Measurements from ENCODE around the gene FBLN1. TPM values are rescaled to one million over a fixed set of nuclear protein-coding genes. Genes with fewer than 3 reads are reported as not detected.
A peak's percentile ranks its signal among the peaks of the same experiment; 100 is the strongest.
"Not testable (repeated sequence)": the region's sequence is repeated elsewhere in the genome, so short reads cannot be mapped to it uniquely, and the experiment has no call there.

Gene FBLN1
- total RNA-seq, 2 experiments from 2014 or later, result 0.42 TPM; not detected in 1

GRCh38 chr22:45608763-45609180, 106.1 kb downstream of the FBLN1 start:
- no peak overlapping the region for H3K4me3 Mint-ChIP-seq
- H3K27me3 Mint-ChIP-seq, result peaks cover 14% of the 10 kb centered on the region
- peak overlapping the region; percentile 78 for H3K27ac Mint-ChIP-seq
- H3K36me3 Mint-ChIP-seq, result no peaks in the 10 kb centered on the region
- CTCF ChIA-PET, result no interaction called here
- H3K4me1 Mint-ChIP-seq, result peaks cover 31% of the 10 kb centered on the region
- H3K9me3 Mint-ChIP-seq (ENCODE audit: low read depth), result no peaks in the 10 kb centered on the region
- DNase-seq (peak; percentile 69), ATAC-seq (peak; percentile 79)

GRCh38 chr22:45612451-45612901, 109.8 kb downstream of the FBLN1 start:
- ATAC-seq (peak; percentile 79), DNase-seq (peak; percentile 81)
- H3K4me1 Mint-ChIP-seq, result peaks cover 31% of the 10 kb centered on the region
- no peaks in the 10 kb centered on the region for H3K9me3 Mint-ChIP-seq (ENCODE audit: low read depth)
- H3K4me3 Mint-ChIP-seq, result peak overlapping the region; percentile 50
- CTCF ChIA-PET, result interaction anchor here (1.0 to 1.5 kb wide), 2 partner anchors 10 to 32 kb away, joined by 3 to 4 read pairs; no protein-coding TSS in a partner anchor
- H3K27ac Mint-ChIP-seq, result peak overlapping the region; percentile 85
- H3K36me3 Mint-ChIP-seq, result no peaks in the 10 kb centered on the region
- peaks cover 6% of the 10 kb centered on the region for H3K27me3 Mint-ChIP-seq

- no peak for ATAC-seq
- no peak for DNase-seq
- no peaks in the 10 kb centered on the region for H3K36me3 Mint-ChIP-seq
- peaks cover 6% of the 10 kb centered on the region for H3K27me3 Mint-ChIP-seq
- H3K9me3 Mint-ChIP-seq (ENCODE audit: low read depth), result no peaks in the 10 kb centered on the region
- peak overlapping the region; percentile 85 for H3K27ac Mint-ChIP-seq
- H3K4me1 Mint-ChIP-seq, result peaks cover 31% of the 10 kb centered on the region
- CTCF ChIA-PET, result interaction anchor here (1.0 to 1.5 kb wide), 2 partner anchors 10 to 32 kb away, joined by 3 to 4 read pairs; no protein-coding TSS in a partner anchor
- peak overlapping the region; percentile 50 for H3K4me3 Mint-ChIP-seq
These were observed 110.3 kb downstream of the FBLN1 start for GRCh38 chr22:45612940-45613339.

GRCh38 chr22:45615364-45615763, 112.7 kb downstream of the FBLN1 start:
- Mint-ChIP-seq H3K27ac (no peak overlapping the region), H3K27me3 (peaks cover 3% of the 10 kb centered on the region), H3K4me1 (peaks cover 22% of the 10 kb centered on the region), H3K36me3 (no peaks in the 10 kb centered on the region), H3K9me3 (ENCODE audit: low read depth) (no peaks in the 10 kb centered on the region), H3K4me3 (no peak overlapping the region)
- CTCF ChIA-PET, result interaction anchor here (2.0 kb wide), 1 partner anchor 37 kb away, joined by 7 read pairs; no protein-coding TSS in a partner anchor
- DNase-seq, result no peak
- no peak for ATAC-seq

GRCh38 chr22:45616432-45616831, 113.7 kb downstream of the FBLN1 start:
- Mint-ChIP-seq H3K27ac (no peak overlapping the region), H3K9me3 (ENCODE audit: low read depth) (no peaks in the 10 kb centered on the region), H3K4me1 (peaks cover 22% of the 10 kb centered on the region), H3K27me3 (peaks cover 10% of the 10 kb centered on the region), H3K4me3 (no peak overlapping the region), H3K36me3 (peaks cover 1% of the 10 kb centered on the region)
- no peak for DNase-seq
- CTCF ChIA-PET, result interaction anchor here (2.0 kb wide), 1 partner anchor 38 kb away, joined by 7 read pairs; no protein-coding TSS in a partner anchor
- no peak for ATAC-seq

GRCh38 chr22:45617948-45618347, 115.3 kb downstream of the FBLN1 start:
- H3K27ac Mint-ChIP-seq, result no peak overlapping the region
- H3K9me3 Mint-ChIP-seq (ENCODE audit: low read depth), result no peaks in the 10 kb centered on the region
- DNase-seq, result no peak
- peaks cover 1% of the 10 kb centered on the region for H3K36me3 Mint-ChIP-seq
- peaks cover 12% of the 10 kb centered on the region for H3K4me1 Mint-ChIP-seq
- H3K4me3 Mint-ChIP-seq, result no peak overlapping the region
- CTCF ChIA-PET, result no interaction called here
- peaks cover 10% of the 10 kb centered on the region for H3K27me3 Mint-ChIP-seq
- ATAC-seq, result no peak

- ATAC-seq, result no peak
- H3K9me3 Mint-ChIP-seq (ENCODE audit: low read depth), result no peaks in the 10 kb centered on the region
- CTCF ChIA-PET, result interaction anchor here (0.6 kb wide), 1 partner anchor 250 kb away, joined by 3 read pairs; no protein-coding TSS in a partner anchor
- H3K36me3 Mint-ChIP-seq, result peaks cover 1% of the 10 kb centered on the region
- peaks cover 23% of the 10 kb centered on the region for H3K27me3 Mint-ChIP-seq
- no peak overlapping the region for H3K27ac Mint-ChIP-seq
- DNase-seq, result no peak
- H3K4me1 Mint-ChIP-seq, result peaks cover 8% of the 10 kb centered on the region
- H3K4me3 Mint-ChIP-seq, result no peak overlapping the region
These were observed 118.0 kb downstream of the FBLN1 start for GRCh38 chr22:45620706-45621105.

GRCh38 chr22:45621836-45622600, 119.3 kb downstream of the FBLN1 start:
- Mint-ChIP-seq H3K4me3 (no peak overlapping the region), H3K4me1 (peaks cover 8% of the 10 kb centered on the region), H3K27ac (no peak overlapping the region), H3K9me3 (ENCODE audit: low read depth) (no peaks in the 10 kb centered on the region), H3K27me3 (peaks cover 27% of the 10 kb centered on the region), H3K36me3 (peaks cover 1% of the 10 kb centered on the region)
- ATAC-seq, result no peak
- no peak for DNase-seq
- CTCF ChIA-PET, result no interaction called here

GRCh38 chr22:45623464-45624145, 120.9 kb downstream of the FBLN1 start:
- H3K4me1 Mint-ChIP-seq; H3K27ac Mint-ChIP-seq; DNase-seq; H3K4me3 Mint-ChIP-seq; CTCF ChIA-PET; H3K9me3 Mint-ChIP-seq (ENCODE audit: low read depth); ATAC-seq; H3K36me3 Mint-ChIP-seq: not testable (repeated sequence)
- H3K27me3 Mint-ChIP-seq, result peaks cover 27% of the 10 kb centered on the region

- no peaks in the 10 kb centered on the region for H3K9me3 Mint-ChIP-seq (ENCODE audit: low read depth)
- CTCF ChIA-PET, result no interaction called here
- no peak overlapping the region for H3K27ac Mint-ChIP-seq
- ATAC-seq (no peak), DNase-seq (no peak)
- H3K36me3 Mint-ChIP-seq, result no peaks in the 10 kb centered on the region
- peaks cover 8% of the 10 kb centered on the region for H3K4me1 Mint-ChIP-seq
- peaks cover 35% of the 10 kb centered on the region for H3K27me3 Mint-ChIP-seq
- H3K4me3 Mint-ChIP-seq, result no peak overlapping the region
These were observed 123.5 kb downstream of the FBLN1 start for GRCh38 chr22:45626198-45626651.

GRCh38 chr22:45627489-45628233, 125.0 kb downstream of the FBLN1 start:
- H3K27me3 Mint-ChIP-seq, result peaks cover 49% of the 10 kb centered on the region
- no peaks in the 10 kb centered on the region for H3K9me3 Mint-ChIP-seq (ENCODE audit: low read depth)
- H3K36me3 Mint-ChIP-seq, result no peaks in the 10 kb centered on the region
- H3K4me1 Mint-ChIP-seq, result peaks cover 8% of the 10 kb centered on the region
- no peak overlapping the region for H3K4me3 Mint-ChIP-seq
- no peak overlapping the region for H3K27ac Mint-ChIP-seq
- DNase-seq, result no peak
- no peak for ATAC-seq
- CTCF ChIA-PET, result interaction anchor here (0.6 to 2.2 kb wide), 5 partner anchors 10 to 350 kb away, joined by 3 to 6 read pairs (median 4); no protein-coding TSS in a partner anchor

- DNase-seq (no peak), ATAC-seq (no peak)
- CTCF ChIA-PET, result interaction anchor here (0.7 to 2.3 kb wide), 6 partner anchors 9 to 349 kb away, joined by 3 to 8 read pairs (median 4); partner anchors contain the start of gene ATXN10
- Mint-ChIP-seq H3K9me3 (ENCODE audit: low read depth) (no peaks in the 10 kb centered on the region), H3K4me3 (no peak overlapping the region), H3K27me3 (peaks cover 56% of the 10 kb centered on the region), H3K4me1 (peaks cover 8% of the 10 kb centered on the region), H3K36me3 (no peaks in the 10 kb centered on the region), H3K27ac (no peak overlapping the region)
These were observed 125.8 kb downstream of the FBLN1 start for GRCh38 chr22:45628515-45628914.
